Keratinocyte (primary cell): ENCODE results near the gene ARL6IP4. TPM values are rescaled to one million over a fixed set of nuclear protein-coding genes. Genes with fewer than 3 reads are reported as not detected.

ENCODE experiments used
- DNase-seq: peaks from one replicate; pipeline ENCODE4 v3.0.0-alpha.2; 2011; ENCODE audit warnings: low read depth, missing footprints, low spot score
- FAIRE-seq: peaks from 2 replicates; lab custom pipeline; 2011; peaks lifted over from hg19 to GRCh38; lab: Jason Lieb, UNC
- H2AFZ ChIP-seq: 2 replicates; pipeline ENCODE4 v1.6.0; 2012; ENCODE audit warnings: low read length, control low read depth, inconsistent platforms; ENCODE audit not compliant: control insufficient read depth
- H3K27ac ChIP-seq: 2 replicates; pipeline ENCODE4 v1.5.1; 2011; ENCODE audit warnings: low read length; ENCODE audit not compliant: control insufficient read depth, insufficient read depth
- H3K27me3 ChIP-seq: 3 replicates; pipeline ENCODE4 v1.6.0; 2011; ENCODE audit warnings: low read length; ENCODE audit not compliant: control insufficient read depth, insufficient read depth; ENCODE audit errors: extremely low read depth
- H3K36me3 ChIP-seq, 2 experiments: 2 replicates in 1 of 2; 3 replicates in 1 of 2; pipeline ENCODE4 v1.5.1; 2011; ENCODE audit warnings: low read length in 2 of 2, mild to moderate bottlenecking in 1 of 2; ENCODE audit not compliant: control insufficient read depth in 2 of 2, insufficient read depth in 2 of 2; ENCODE audit errors: extremely low read depth in 1 of 2
- H3K4me1 ChIP-seq: 3 replicates; pipeline ENCODE4 v1.5.1; 2011; ENCODE audit warnings: low read length; ENCODE audit not compliant: control insufficient read depth, insufficient read depth; ENCODE audit errors: extremely low read depth
- H3K4me2 ChIP-seq: 3 replicates; pipeline ENCODE4 v1.6.0; 2011; ENCODE audit warnings: low read depth, low read length; ENCODE audit not compliant: control insufficient read depth, insufficient read depth; ENCODE audit errors: extremely low read depth
- H3K4me3 ChIP-seq, 3 experiments: fragments of 200-600 bp in 1 of 3; sonication (generic) in 1 of 3; 2 replicates in 2 of 3; 3 replicates in 1 of 3; pipeline ENCODE4 v1.5.1; 2011 to 2016; ENCODE audit warnings: low read length in 3 of 3, mild to moderate bottlenecking in 3 of 3, control low read depth in 2 of 3, inconsistent platforms in 1 of 3, low read depth in 1 of 3, mixed read lengths in 1 of 3, mixed run types in 1 of 3, moderate library complexity in 1 of 3; ENCODE audit not compliant: control insufficient read depth in 2 of 3, insufficient read depth in 2 of 3; ENCODE audit errors: extremely low read depth in 1 of 3
- H3K79me2 ChIP-seq: 2 replicates; pipeline ENCODE4 v1.6.0; 2012; ENCODE audit warnings: low read length; ENCODE audit not compliant: control insufficient read depth, insufficient read depth
- H3K9ac ChIP-seq: 3 replicates; pipeline ENCODE4 v1.6.0; 2011; ENCODE audit warnings: low read length; ENCODE audit not compliant: control insufficient read depth, insufficient read depth; ENCODE audit errors: extremely low read depth
- H3K9me1 ChIP-seq: 3 replicates; pipeline ENCODE4 v1.6.0; 2011; ENCODE audit warnings: low read length; ENCODE audit not compliant: control insufficient read depth, insufficient read depth; ENCODE audit errors: extremely low read depth
- H3K9me3 ChIP-seq: 2 replicates; pipeline ENCODE4 v1.5.1; 2012; ENCODE audit warnings: low read depth, low read length; ENCODE audit not compliant: control insufficient read depth
- H4K20me1 ChIP-seq: 3 replicates; pipeline ENCODE4 v1.6.0; 2011; ENCODE audit warnings: low read length; ENCODE audit not compliant: control insufficient read depth, insufficient read depth; ENCODE audit errors: extremely low read depth
- CTCF ChIP-seq, 3 experiments: IDR thresholded peaks in 1 of 3; conservative IDR thresholded peaks in 1 of 3; optimal IDR thresholded peaks in 1 of 3; 2 replicates in 2 of 3; 3 replicates in 1 of 3; pipeline versions ENCODE3 to v1.5.1; 2011; ENCODE audit warnings: low read length in 3 of 3, mild to moderate bottlenecking in 3 of 3, moderate library complexity in 2 of 3, control low read depth in 1 of 3, inconsistent platforms in 1 of 3; ENCODE audit not compliant: insufficient read depth in 2 of 3; ENCODE audit errors: extremely low read depth in 1 of 3
- EZH2 ChIP-seq: IDR thresholded peaks from one replicate; pipeline ENCODE4 v1.6.1; 2012; ENCODE audit warnings: inconsistent platforms, mild to moderate bottlenecking, low read length, moderate library complexity
- dilution Hi-C: fragments of 300-500 bp; cut with MboI; formaldehyde crosslinking; loops from one replicate; pipeline ENCODE4 v1.7.0; 2020; ENCODE audit warnings: low sequenced_read_pairs; ENCODE audit not compliant: extremely low pct_ligation_motif_present
- polyA plus RNA-seq, 5 experiments: library from polyadenylated mRNA; depleted of rRNA in 3 of 5; stranded (reverse) in 3 of 5; stranded (forward) in 1 of 5; unstranded in 1 of 5; fragments of >200 nt; gene quantifications; 1 replicate in 1 of 5; 2 replicates in 3 of 5; 3 replicates in 1 of 5; pipeline versions ENCODE4 v1.2.1 to v1.2.3, GENCODE V29; 2011 to 2012; ENCODE audit warnings: missing spikeins in 2 of 5, low read depth in 1 of 5, low replicate concordance in 1 of 5

ARL6IP4 gene
- polyA plus RNA-seq, 1 donor (not counting 4 experiments of a cell fraction or from before 2014, with no cell fraction given): 144 TPM

DNA sequence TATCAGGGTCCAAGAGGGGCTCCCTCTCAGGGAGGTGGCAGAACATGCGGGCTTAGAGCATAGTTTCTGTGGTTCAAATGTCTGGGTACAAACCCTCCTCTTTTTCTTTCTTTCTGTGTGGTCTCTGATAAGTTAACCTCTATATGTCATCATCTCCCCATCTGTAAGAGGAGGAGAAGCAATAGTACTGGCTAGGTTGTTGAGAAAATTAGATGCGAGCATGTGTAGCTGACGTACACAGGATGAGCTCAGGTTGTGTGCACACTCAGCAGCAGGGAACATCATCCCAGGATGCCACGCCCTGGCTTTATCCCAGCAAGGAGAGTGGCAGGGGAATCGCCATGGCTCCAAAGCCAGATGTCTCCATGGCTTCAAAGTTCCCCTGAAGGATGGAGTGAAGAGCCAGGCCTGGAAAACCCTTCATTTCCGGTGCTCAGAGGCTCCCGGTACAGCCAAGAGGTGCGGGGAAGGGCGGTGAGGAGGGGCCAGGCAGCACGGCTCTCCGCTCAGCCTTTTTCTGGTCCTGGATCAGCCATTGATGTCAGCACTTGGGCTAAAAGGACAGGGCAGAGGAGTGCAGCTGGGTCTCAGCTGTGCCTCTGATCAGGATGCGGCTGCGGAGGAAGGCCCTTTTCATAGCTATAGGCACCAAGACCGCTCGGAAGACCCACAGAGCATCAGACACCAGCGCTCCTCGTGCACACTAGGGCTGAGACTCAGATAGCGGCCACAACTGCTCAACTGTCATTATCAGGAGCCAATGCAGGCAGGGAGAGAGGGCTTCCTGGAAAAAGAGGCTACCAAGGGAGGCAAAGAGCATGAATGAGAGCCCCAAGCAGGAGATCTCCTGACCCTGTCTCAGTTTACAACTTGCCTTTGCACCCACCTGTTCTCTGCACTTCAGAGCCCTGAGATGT lies 41.5 kb downstream of the ARL6IP4 start:
- Histone ChIP-seq H4K20me1 (no peaks in the 10 kb centered on the region), H3K9me3 (no peaks in the 10 kb centered on the region), H3K27me3 (no peaks in the 10 kb centered on the region), H3K9ac (no peak overlapping the region), H2AFZ (no peak overlapping the region), H3K4me3 (no peak overlapping the region), H3K9me1 (no peaks in the 10 kb centered on the region), H3K27ac (no peak overlapping the region), H3K4me2 (no peak overlapping the region), H3K79me2 (no peaks in the 10 kb centered on the region), H3K4me1 (peaks cover 4% of the 10 kb centered on the region), H3K36me3 (no peaks in the 10 kb centered on the region)
- dilution Hi-C loops: no loop called here
- TF ChIP-seq EZH2 (no peak), CTCF (optimal IDR thresholded peaks at IDR 0.05 in 1 of 3, IDR thresholded peaks at IDR 0.05 in 1 of 3, conservative IDR thresholded peaks at IDR 0.05 in 1 of 3; ENCODE audit: extremely low read depth in 1 of 3, insufficient read depth in 2 of 3, low read length in 3 of 3) (no peak)
- no peak for FAIRE-seq
- no peak for DNase-seq

DNA sequence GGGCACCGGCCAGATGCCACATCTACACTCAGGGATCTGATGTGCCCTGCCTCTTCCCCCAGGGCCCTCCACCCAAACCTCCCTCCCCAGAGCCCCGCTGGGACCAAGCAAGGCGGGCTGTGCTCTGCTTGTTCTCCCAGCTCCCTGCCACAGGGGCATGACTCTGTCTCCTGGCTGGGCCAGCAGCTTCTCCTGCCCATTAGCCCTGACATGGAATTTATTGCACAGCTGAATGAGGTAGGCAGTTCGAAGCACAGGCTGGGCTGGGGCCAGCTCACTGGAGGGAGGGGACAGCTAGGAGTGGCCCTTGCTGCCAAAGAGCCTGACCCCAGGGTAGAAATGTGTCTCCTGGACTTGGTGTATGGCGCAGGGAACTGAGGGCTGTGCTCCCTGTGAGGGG lies 42.4 kb downstream of the ARL6IP4 start:
- no peaks in the 10 kb centered on the region for H3K79me2 ChIP-seq
- no peak overlapping the region for H2AFZ ChIP-seq
- no peaks in the 10 kb centered on the region for H4K20me1 ChIP-seq
- H3K9ac ChIP-seq: no peak overlapping the region
- dilution Hi-C loops: no loop called here
- H3K9me3 ChIP-seq: no peaks in the 10 kb centered on the region
- FAIRE-seq (no peak), DNase-seq (no peak)
- H3K36me3 ChIP-seq: peaks cover under 1 to 3% of the 10 kb centered on the region in 2 experiments
- TF ChIP-seq EZH2: no peak
- TF ChIP-seq CTCF (optimal IDR thresholded peaks at IDR 0.05 in 1 of 3, IDR thresholded peaks at IDR 0.05 in 1 of 3, conservative IDR thresholded peaks at IDR 0.05 in 1 of 3; ENCODE audit: extremely low read depth in 1 of 3, insufficient read depth in 2 of 3, low read length in 3 of 3): no peak
- no peaks in the 10 kb centered on the region for H3K9me1 ChIP-seq
- no peak overlapping the region for H3K4me3 ChIP-seq
- no peak overlapping the region for H3K27ac ChIP-seq
- H3K4me1 ChIP-seq: peaks cover 4% of the 10 kb centered on the region
- H3K4me2 ChIP-seq: no peak overlapping the region
- H3K27me3 ChIP-seq: no peaks in the 10 kb centered on the region
